Heart left ventricle (tissue), 16 donors: Measurements from ENCODE around the gene GPRIN1. TPM values are rescaled to one million over a fixed set of nuclear protein-coding genes. Genes with fewer than 3 reads are reported as not detected.

Source experiments
- ATAC-seq, 4 donors: fragments of 200-7000 bp; cut with Tn5 transposase; one replicate each; pipeline ENCODE4 v1.9.1; 2020 to 2022; ENCODE audit warnings: moderate library complexity in 4 of 4, mild to moderate bottlenecking in 3 of 4, moderate number of reproducible peaks in 1 of 4
- DNase-seq, 5 donors: peaks; one replicate each; pipeline ENCODE4 v3.0.0-alpha.2; 2020
- H3K27ac ChIP-seq, 12 donors: fragments of 200-600 bp; sonication (generic) in 4 of 12; one replicate each; pipeline versions ENCODE4 v1.5.0 to v1.8.0; 2016 to 2022; ENCODE audit warnings: mild to moderate bottlenecking in 2 of 12
- H3K27me3 ChIP-seq, 9 donors: fragments of 200-600 bp; sonication (generic) in 2 of 9; one replicate each; pipeline versions ENCODE4 v1.5.1 to v1.8.0; 2016 to 2022; ENCODE audit warnings: mild to moderate bottlenecking in 3 of 9
- H3K36me3 ChIP-seq, 9 donors: fragments of 200-600 bp; sonication (generic) in 2 of 9; one replicate each; pipeline versions ENCODE4 v1.5.0 to v1.8.0; 2018 to 2022; ENCODE audit warnings: mild to moderate bottlenecking in 2 of 9
- H3K4me1 ChIP-seq, 12 donors: fragments of 200-600 bp; sonication (generic) in 4 of 12; one replicate each; pipeline versions ENCODE4 v1.5.0 to v1.8.0; 2016 to 2022; ENCODE audit warnings: mild to moderate bottlenecking in 3 of 12
- H3K4me3 ChIP-seq, 12 donors: fragments of 200-600 bp; sonication (generic) in 4 of 12; one replicate each; pipeline versions ENCODE4 v1.5.0 to v1.8.0; 2017 to 2022; ENCODE audit warnings: mild to moderate bottlenecking in 9 of 12, moderate library complexity in 4 of 12
- H3K9me3 ChIP-seq, 12 donors: fragments of 200-600 bp; sonication (generic) in 4 of 12; one replicate each; pipeline versions ENCODE4 v1.5.0 to v1.8.0; 2016 to 2022; ENCODE audit warnings: mild to moderate bottlenecking in 1 of 12
- CTCF ChIP-seq, 12 donors: fragments of 200-600 bp; sonication (generic) in 4 of 12; IDR thresholded peaks; one replicate each; pipeline versions ENCODE4 v1.5.0 to v1.8.0; 2018 to 2022; ENCODE audit warnings: antibody characterized with exemption in 12 of 12, mild to moderate bottlenecking in 5 of 12
- POLR2A ChIP-seq, 2 donors: fragments of 450-650 bp; IDR thresholded peaks; one replicate each; pipeline ENCODE4 v1.6.1; 2017; ENCODE audit warnings: antibody characterized with exemption in 2 of 2, mild to moderate bottlenecking in 2 of 2, moderate library complexity in 2 of 2
- WGBS, 4 donors: extraction: QIAGEN DNeasy Blood & Tissue Kit in 2 of 4; methylation state at CpG; one replicate each; pipeline versions ENCODE4 v1.1.5 to v1.1.7; 2013 to 2018; 5-methylcytosine and 5-hydroxymethylcytosine counted together
- intact Hi-C, 10 donors: fragments of 100-400 bp; cut with DNase I; formaldehyde crosslinking; loops; one replicate each; pipeline versions ENCODE4 v1.11.1 to v1.14.2; 2022
- polyA plus RNA-seq, 2 donors: library from polyadenylated mRNA; stranded (reverse); fragments of 200-250 nt; gene quantifications; one replicate each; pipeline ENCODE4 v1.2.3, GENCODE V29; 2013
- total RNA-seq, 9 donors: library from RNA; depleted of rRNA in 2 of 9; stranded (reverse); fragments of >200 nt in 2 of 9; fragmentation: NEBNext Ultra II Directional in 3 of 9; extraction: Animal tissue kit (Norgen Biotek cat#: 25700) in 3 of 9; gene quantifications; one replicate each; pipeline versions ENCODE4 v1.1.0 to v1.2.4, GENCODE V29; 2016 to 2023
- donor health status: ischemic (EF 13 %, LVEDD 7.1; RV severe dilation, severe dysfunction).
- donor health status: healthy with polysubstance abuse.
- donor health status: DM: no; HTN: yes; CAD: no.
- donor health status: DM: no; HTN: no; CAD: no.
- donor health status: ischemic (EF 25% LVEDD 6.9; RV normal size, moderate dysfunction).
- donor health status: ischemic (EF 25% LVEDD 5.7; RV mildly dilated, moderate dysfunction).
- donor health status: healthy.
- donor health status: DM: yes; HTN: yes; CAD: no.
- donor health status: ischemic (EF 35%, LVEDD 5.7; RV mildly dilated, moderate dysfunction).
- donor health status: nonischemic (EF 11% LVEDD 7.7; RV severe dilation, severe dysfunction).
- donor health status: DM: yes; HTN: yes; CAD: no.
- donor health status: PGD.
- donor health status: ischemic (EF 29% LVEDD 5.4; RV normal size, mild dysfunction).
- donor health status: nonischemic (EF 23%, LVEDD 6.1; RV moderate dilation, normal function).

Gene GPRIN1
- total and polyA plus RNA-seq, 11 donors: 0.15 to 1.9 (median 0.36) TPM

GRCh38 chr5:176643491-176644219 is 33.7 kb upstream of the GPRIN1 start:
- DNase-seq: peak in 1 of 5 donors; percentile 19
- no peak for TF ChIP-seq CTCF (IDR thresholded peaks at IDR 0.05)
- TF ChIP-seq POLR2A (IDR thresholded peaks at IDR 0.05): no peak

GRCh38 chr5:176642675-176643490 is 32.9 kb upstream of the GPRIN1 start:
- Histone ChIP-seq H3K27me3 (no peaks in the 10 kb centered on the region), H3K36me3 (no peaks in the 10 kb centered on the region), H3K27ac (no peak overlapping the region), H3K9me3 (no peaks in the 10 kb centered on the region), H3K4me1 (peaks cover 0 to 19% (median 7%) of the 10 kb centered on the region in 12 donors), H3K4me3 (no peak overlapping the region)
- WGBS, 4 donors: 54 to 76% (median 64%) methylated on average over 11 to 15 of the region's 15 CpGs
- ATAC-seq (no peak), DNase-seq (peak in 1 of 5 donors; percentile 18)
- intact Hi-C loops: loop anchor here in 6 of 10 donors (5.0 to 10.0 kb wide), 3 partner anchors 66 to 278 kb away; partner anchors contain the start of genes ARL10 (in 1 of the 6) and KIAA1191 (in 1 of the 6)
- TF ChIP-seq POLR2A (IDR thresholded peaks at IDR 0.05) (no peak), CTCF (IDR thresholded peaks at IDR 0.05) (no peak)

More at GRCh38 chr5:176643491-176644219, 33.7 kb upstream of the GPRIN1 start:
- H3K4me1 ChIP-seq: peaks cover 0 to 26% (median 13%) of the 10 kb centered on the region in 12 donors
- H3K27me3 ChIP-seq: no peaks in the 10 kb centered on the region
- no peak for ATAC-seq
- no peaks in the 10 kb centered on the region for H3K36me3 ChIP-seq
- WGBS, 4 donors: 80 to 85% (median 83%) methylated on average over 8 to 11 of the region's 11 CpGs
- no peak overlapping the region for H3K4me3 ChIP-seq
- H3K9me3 ChIP-seq: no peaks in the 10 kb centered on the region
- H3K27ac ChIP-seq: no peak overlapping the region
- intact Hi-C loops: loop anchor here in 7 of 10 donors (2.0 to 10.0 kb wide), 4 partner anchors 66 to 279 kb away; partner anchors contain the start of genes ARL10 (in 1 of the 7) and KIAA1191 (in 1 of the 7)

- Histone ChIP-seq H3K9me3 (no peaks in the 10 kb centered on the region), H3K4me3 (no peak overlapping the region), H3K27ac (peak overlapping the region in 1 of 12 donors; percentile 12), H3K4me1 (peaks cover 0 to 11% (median 0%) of the 10 kb centered on the region in 12 donors), H3K36me3 (no peaks in the 10 kb centered on the region), H3K27me3 (peaks cover 0 to under 1% (median 0%) of the 10 kb centered on the region in 9 donors)
- WGBS, 4 donors: 81 to 84% (median 83%) methylated on average over 4 of the region's 4 CpGs
- intact Hi-C loops: loop anchor here in 6 of 10 donors (5.0 to 10.0 kb wide), 3 partner anchors 63 to 276 kb away; partner anchors contain the start of genes ARL10 (in 1 of the 6) and KIAA1191 (in 1 of the 6)
- no peak for ATAC-seq
- DNase-seq: peak in 1 of 5 donors; percentile 13
- TF ChIP-seq POLR2A (IDR thresholded peaks at IDR 0.05) (no peak), CTCF (IDR thresholded peaks at IDR 0.05) (no peak)
Observed at GRCh38 chr5:176640616-176641015, 30.7 kb upstream of the GPRIN1 start.
